HL-60 (cell line): ENCODE data around the gene PPIAL4G.
"Not testable (repeated sequence)": the region's sequence is repeated elsewhere in the genome, so short reads cannot be mapped to it uniquely, and the experiment has no call there.

Source experiments
- GABPA ChIP-seq: IDR thresholded peaks from 2 replicates; pipeline ENCODE4 v1.6.1; 2012; ENCODE audit warnings: low read depth
- POLR2AphosphoS5 ChIP-seq: IDR thresholded peaks from 2 replicates; pipeline ENCODE4 v1.6.1; 2012; ENCODE audit warnings: low read depth
- SPI1 ChIP-seq: IDR thresholded peaks from 2 replicates; pipeline ENCODE4 v1.6.1; 2012; ENCODE audit warnings: low read depth, mild to moderate bottlenecking, borderline replicate concordance
- TF ChIP-seq, protein P1 (sequence below): IDR thresholded peaks from one replicate; pipeline ENCODE4 v1.5.1; 2011; ENCODE audit warnings: low read length, control low read depth, inconsistent platforms; ENCODE audit not compliant: insufficient read depth
- TF ChIP-seq, protein P2 (sequence below): IDR thresholded peaks from 2 replicates; pipeline ENCODE4 v1.6.1; 2012; ENCODE audit warnings: low read depth; ENCODE audit not compliant: insufficient replicate concordance

DNA sequence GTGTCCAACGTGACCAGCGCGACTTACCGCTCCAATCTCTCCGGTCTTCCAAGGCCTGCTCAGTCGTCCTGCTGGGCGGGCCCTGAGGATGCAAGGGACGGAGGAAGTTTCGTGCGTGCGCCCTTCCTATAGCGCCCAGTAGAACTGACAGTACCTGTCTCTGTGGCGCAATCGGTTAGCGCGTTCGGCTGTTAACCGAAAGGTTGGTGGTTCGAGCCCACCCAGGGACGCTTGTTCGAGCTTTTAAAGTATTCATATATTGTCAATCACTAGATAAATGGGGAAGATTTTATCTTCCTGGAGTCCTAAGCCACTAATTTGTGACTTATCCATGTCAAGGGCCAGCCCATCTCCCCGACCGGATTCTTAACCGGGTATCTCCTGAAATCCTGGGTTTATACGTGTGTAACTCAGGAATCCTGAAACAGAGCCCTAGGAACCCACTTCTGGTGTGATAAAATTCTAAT, 46.0 kb upstream of the PPIAL4G start:
- TF ChIP-seq, protein P1, sequence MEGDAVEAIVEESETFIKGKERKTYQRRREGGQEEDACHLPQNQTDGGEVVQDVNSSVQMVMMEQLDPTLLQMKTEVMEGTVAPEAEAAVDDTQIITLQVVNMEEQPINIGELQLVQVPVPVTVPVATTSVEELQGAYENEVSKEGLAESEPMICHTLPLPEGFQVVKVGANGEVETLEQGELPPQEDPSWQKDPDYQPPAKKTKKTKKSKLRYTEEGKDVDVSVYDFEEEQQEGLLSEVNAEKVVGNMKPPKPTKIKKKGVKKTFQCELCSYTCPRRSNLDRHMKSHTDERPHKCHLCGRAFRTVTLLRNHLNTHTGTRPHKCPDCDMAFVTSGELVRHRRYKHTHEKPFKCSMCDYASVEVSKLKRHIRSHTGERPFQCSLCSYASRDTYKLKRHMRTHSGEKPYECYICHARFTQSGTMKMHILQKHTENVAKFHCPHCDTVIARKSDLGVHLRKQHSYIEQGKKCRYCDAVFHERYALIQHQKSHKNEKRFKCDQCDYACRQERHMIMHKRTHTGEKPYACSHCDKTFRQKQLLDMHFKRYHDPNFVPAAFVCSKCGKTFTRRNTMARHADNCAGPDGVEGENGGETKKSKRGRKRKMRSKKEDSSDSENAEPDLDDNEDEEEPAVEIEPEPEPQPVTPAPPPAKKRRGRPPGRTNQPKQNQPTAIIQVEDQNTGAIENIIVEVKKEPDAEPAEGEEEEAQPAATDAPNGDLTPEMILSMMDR, result not testable (repeated sequence)
- TF ChIP-seq, protein P2, sequence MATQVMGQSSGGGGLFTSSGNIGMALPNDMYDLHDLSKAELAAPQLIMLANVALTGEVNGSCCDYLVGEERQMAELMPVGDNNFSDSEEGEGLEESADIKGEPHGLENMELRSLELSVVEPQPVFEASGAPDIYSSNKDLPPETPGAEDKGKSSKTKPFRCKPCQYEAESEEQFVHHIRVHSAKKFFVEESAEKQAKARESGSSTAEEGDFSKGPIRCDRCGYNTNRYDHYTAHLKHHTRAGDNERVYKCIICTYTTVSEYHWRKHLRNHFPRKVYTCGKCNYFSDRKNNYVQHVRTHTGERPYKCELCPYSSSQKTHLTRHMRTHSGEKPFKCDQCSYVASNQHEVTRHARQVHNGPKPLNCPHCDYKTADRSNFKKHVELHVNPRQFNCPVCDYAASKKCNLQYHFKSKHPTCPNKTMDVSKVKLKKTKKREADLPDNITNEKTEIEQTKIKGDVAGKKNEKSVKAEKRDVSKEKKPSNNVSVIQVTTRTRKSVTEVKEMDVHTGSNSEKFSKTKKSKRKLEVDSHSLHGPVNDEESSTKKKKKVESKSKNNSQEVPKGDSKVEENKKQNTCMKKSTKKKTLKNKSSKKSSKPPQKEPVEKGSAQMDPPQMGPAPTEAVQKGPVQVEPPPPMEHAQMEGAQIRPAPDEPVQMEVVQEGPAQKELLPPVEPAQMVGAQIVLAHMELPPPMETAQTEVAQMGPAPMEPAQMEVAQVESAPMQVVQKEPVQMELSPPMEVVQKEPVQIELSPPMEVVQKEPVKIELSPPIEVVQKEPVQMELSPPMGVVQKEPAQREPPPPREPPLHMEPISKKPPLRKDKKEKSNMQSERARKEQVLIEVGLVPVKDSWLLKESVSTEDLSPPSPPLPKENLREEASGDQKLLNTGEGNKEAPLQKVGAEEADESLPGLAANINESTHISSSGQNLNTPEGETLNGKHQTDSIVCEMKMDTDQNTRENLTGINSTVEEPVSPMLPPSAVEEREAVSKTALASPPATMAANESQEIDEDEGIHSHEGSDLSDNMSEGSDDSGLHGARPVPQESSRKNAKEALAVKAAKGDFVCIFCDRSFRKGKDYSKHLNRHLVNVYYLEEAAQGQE, result not testable (repeated sequence)
- not testable (repeated sequence) for TF ChIP-seq SPI1, POLR2AphosphoS5, GABPA
